Astrocyte (in vitro differentiated cells and primary cell): ENCODE measurements around the gene RPP30. TPM values are rescaled to one million over a fixed set of nuclear protein-coding genes. Genes with fewer than 3 reads are reported as not detected.
A peak's percentile ranks its signal among the peaks of the same experiment; 100 is the strongest.

ENCODE experiments used
- DNase-seq: peaks from one replicate; pipeline ENCODE4 v3.0.0-alpha.2; 2010; ENCODE audit warnings: low read depth
- FAIRE-seq: peaks from 2 replicates; lab custom pipeline; 2011; peaks lifted over from hg19 to GRCh38; lab: Jason Lieb, UNC
- H2AFZ ChIP-seq: 2 replicates; pipeline ENCODE4 v1.6.0; 2012; ENCODE audit warnings: low read depth, low read length, inconsistent platforms
- H3K27ac ChIP-seq: 2 replicates; pipeline ENCODE4 v1.5.1; 2011; ENCODE audit warnings: low read depth, low read length, inconsistent platforms
- H3K27me3 ChIP-seq: 2 replicates; pipeline ENCODE4 v1.6.0; 2011; ENCODE audit warnings: low read length, inconsistent platforms; ENCODE audit not compliant: insufficient read depth
- H3K36me3 ChIP-seq: 2 replicates; pipeline ENCODE4 v1.5.1; 2011; ENCODE audit warnings: low read length, inconsistent platforms; ENCODE audit not compliant: insufficient read depth
- H3K4me1 ChIP-seq: 2 replicates; pipeline ENCODE4 v1.5.1; 2011; ENCODE audit warnings: low read length, inconsistent platforms; ENCODE audit not compliant: insufficient read depth
- H3K4me2 ChIP-seq: 2 replicates; pipeline ENCODE4 v1.6.0; 2012; ENCODE audit warnings: low read length, inconsistent platforms
- H3K4me3 ChIP-seq: 2 replicates; pipeline ENCODE4 v1.5.1; 2011; ENCODE audit warnings: low read depth, mild to moderate bottlenecking, low read length, inconsistent platforms; ENCODE audit not compliant: insufficient read depth
- H3K79me2 ChIP-seq: 2 replicates; pipeline ENCODE4 v1.6.0; 2012; ENCODE audit warnings: mild to moderate bottlenecking, low read length, inconsistent platforms; ENCODE audit not compliant: insufficient read depth
- H3K9ac ChIP-seq: 2 replicates; pipeline ENCODE4 v1.6.0; 2012; ENCODE audit warnings: mild to moderate bottlenecking, low read length, inconsistent platforms
- H3K9me3 ChIP-seq: 2 replicates; pipeline ENCODE4 v1.5.1; 2012; ENCODE audit warnings: low read depth, mild to moderate bottlenecking, low read length, inconsistent platforms; ENCODE audit not compliant: insufficient read depth
- H4K20me1 ChIP-seq: 2 replicates; pipeline ENCODE4 v1.6.0; 2012; ENCODE audit warnings: low read length, inconsistent platforms; ENCODE audit not compliant: insufficient read depth
- H3K27ac Mint-ChIP-seq: one replicate; pipeline ENCODE4 v1.8.0; 2021; ENCODE audit warnings: mild to moderate bottlenecking, mixed read lengths; ENCODE audit not compliant: unreplicated experiment
- H3K27me3 Mint-ChIP-seq: one replicate; pipeline ENCODE4 v1.8.0; 2021; ENCODE audit warnings: low read depth, mixed read lengths; ENCODE audit not compliant: unreplicated experiment
- H3K36me3 Mint-ChIP-seq: one replicate; pipeline ENCODE4 v1.8.0; 2021; ENCODE audit warnings: low read depth, mixed read lengths; ENCODE audit not compliant: unreplicated experiment
- H3K4me1 Mint-ChIP-seq: one replicate; pipeline ENCODE4 v1.8.0; 2021; ENCODE audit warnings: low read depth, mixed read lengths; ENCODE audit not compliant: unreplicated experiment
- H3K4me3 Mint-ChIP-seq: one replicate; pipeline ENCODE4 v1.8.0; 2021; ENCODE audit warnings: mild to moderate bottlenecking, moderate library complexity, mixed read lengths; ENCODE audit not compliant: unreplicated experiment
- H3K9me3 Mint-ChIP-seq: one replicate; pipeline ENCODE4 v1.8.0; 2021; ENCODE audit warnings: mild to moderate bottlenecking, mixed read lengths; ENCODE audit not compliant: unreplicated experiment
- EZH2 ChIP-seq: IDR thresholded peaks from 2 replicates; pipeline ENCODE4 v1.6.1; 2012; ENCODE audit warnings: mild to moderate bottlenecking, low read length, inconsistent platforms; ENCODE audit not compliant: insufficient read depth
- total RNA-seq: library from RNA; stranded (reverse); gene quantifications from 2 replicates; pipeline ENCODE4 v1.2.1, GENCODE V29; 2021
- TF ChIP-seq, protein P1 (sequence below): IDR thresholded peaks from 2 replicates; pipeline ENCODE4 v1.5.1; 2011; ENCODE audit warnings: low read depth, mild to moderate bottlenecking, inconsistent platforms, low read length, moderate library complexity; ENCODE audit not compliant: insufficient read depth

RPP30 gene
- total RNA-seq, 1 donor from 2014 or later: 32.0 TPM

GRCh38 chr10:90930971-90931871 lies 59.4 kb downstream of the RPP30 start:
- no peaks in the 10 kb centered on the region for H3K79me2 ChIP-seq
- peaks cover 75% of the 10 kb centered on the region for H3K4me1 Mint-ChIP-seq
- H3K27ac Mint-ChIP-seq: peak overlapping the region; percentile 97
- peak overlapping the region; percentile 81 for H3K27ac ChIP-seq
- H3K36me3 Mint-ChIP-seq: no peaks in the 10 kb centered on the region
- H3K36me3 ChIP-seq: no peaks in the 10 kb centered on the region
- H3K27me3 Mint-ChIP-seq: no peaks in the 10 kb centered on the region
- H3K9ac ChIP-seq: peak overlapping the region; percentile 66
- H3K9me3 Mint-ChIP-seq: no peaks in the 10 kb centered on the region
- no peaks in the 10 kb centered on the region for H3K27me3 ChIP-seq
- H3K4me1 ChIP-seq: peaks cover 37% of the 10 kb centered on the region
- no peak for TF ChIP-seq EZH2
- TF ChIP-seq, protein P1, sequence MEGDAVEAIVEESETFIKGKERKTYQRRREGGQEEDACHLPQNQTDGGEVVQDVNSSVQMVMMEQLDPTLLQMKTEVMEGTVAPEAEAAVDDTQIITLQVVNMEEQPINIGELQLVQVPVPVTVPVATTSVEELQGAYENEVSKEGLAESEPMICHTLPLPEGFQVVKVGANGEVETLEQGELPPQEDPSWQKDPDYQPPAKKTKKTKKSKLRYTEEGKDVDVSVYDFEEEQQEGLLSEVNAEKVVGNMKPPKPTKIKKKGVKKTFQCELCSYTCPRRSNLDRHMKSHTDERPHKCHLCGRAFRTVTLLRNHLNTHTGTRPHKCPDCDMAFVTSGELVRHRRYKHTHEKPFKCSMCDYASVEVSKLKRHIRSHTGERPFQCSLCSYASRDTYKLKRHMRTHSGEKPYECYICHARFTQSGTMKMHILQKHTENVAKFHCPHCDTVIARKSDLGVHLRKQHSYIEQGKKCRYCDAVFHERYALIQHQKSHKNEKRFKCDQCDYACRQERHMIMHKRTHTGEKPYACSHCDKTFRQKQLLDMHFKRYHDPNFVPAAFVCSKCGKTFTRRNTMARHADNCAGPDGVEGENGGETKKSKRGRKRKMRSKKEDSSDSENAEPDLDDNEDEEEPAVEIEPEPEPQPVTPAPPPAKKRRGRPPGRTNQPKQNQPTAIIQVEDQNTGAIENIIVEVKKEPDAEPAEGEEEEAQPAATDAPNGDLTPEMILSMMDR: no peak
- H3K4me2 ChIP-seq: peak overlapping the region; percentile 71
- H3K9me3 ChIP-seq: no peaks in the 10 kb centered on the region
- H2AFZ ChIP-seq: no peak overlapping the region
- DNase-seq: peak; percentile 98
- H3K4me3 ChIP-seq: peak overlapping the region; percentile 27
- H4K20me1 ChIP-seq: no peaks in the 10 kb centered on the region
- peak overlapping the region; percentile 55 for H3K4me3 Mint-ChIP-seq
- FAIRE-seq: peak; percentile 98

DNA sequence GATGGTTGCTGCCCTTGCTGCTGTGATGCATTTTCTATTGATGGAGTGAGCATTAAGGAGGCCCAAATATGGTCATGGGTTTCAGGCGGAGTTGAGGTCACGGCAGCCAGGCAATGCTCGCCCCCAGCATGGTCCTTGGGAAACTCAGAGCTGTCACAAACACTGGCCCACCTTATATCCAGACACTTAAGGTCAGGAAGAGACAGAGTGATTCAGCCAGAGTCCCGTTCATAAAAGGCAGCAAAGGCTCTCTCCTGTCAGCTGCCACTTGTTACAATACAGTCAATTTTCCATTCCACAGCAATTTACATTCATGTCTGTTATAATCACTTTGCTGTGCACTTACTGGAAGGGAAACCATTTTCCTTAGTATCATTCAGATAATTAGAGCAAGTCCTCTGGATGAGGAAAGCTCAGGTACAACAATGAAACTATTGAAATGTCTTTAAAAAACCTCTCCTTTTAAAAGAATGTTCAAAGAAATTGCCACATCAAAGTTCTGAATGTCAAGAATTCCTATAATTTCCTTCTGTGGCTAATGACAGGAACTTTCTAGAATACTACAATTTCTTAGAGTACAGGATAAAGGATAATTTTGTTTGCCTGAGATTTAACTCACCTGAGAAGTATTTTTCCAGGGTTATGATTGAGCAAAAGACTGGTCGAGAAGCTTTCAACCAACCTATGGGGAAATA lies 64.0 kb downstream of the RPP30 start:
- Histone ChIP-seq H3K4me1 (peaks cover 30% of the 10 kb centered on the region), H2AFZ (peak overlapping the region; percentile 54), H4K20me1 (no peaks in the 10 kb centered on the region), H3K36me3 (no peaks in the 10 kb centered on the region), H3K9me3 (no peaks in the 10 kb centered on the region), H3K4me3 (no peak overlapping the region), H3K27ac (peak overlapping the region; percentile 25), H3K9ac (no peak overlapping the region), H3K4me2 (peak overlapping the region; percentile 60), H3K79me2 (no peaks in the 10 kb centered on the region), H3K27me3 (no peaks in the 10 kb centered on the region)
- H3K27me3 Mint-ChIP-seq: no peaks in the 10 kb centered on the region
- FAIRE-seq (peak; percentile 17), DNase-seq (peak; percentile 41)
- no peaks in the 10 kb centered on the region for H3K9me3 Mint-ChIP-seq
- TF ChIP-seq EZH2: no peak
- TF ChIP-seq, protein P1: no peak
- peaks cover 2% of the 10 kb centered on the region for H3K36me3 Mint-ChIP-seq
- peak overlapping the region; percentile 99 for H3K27ac Mint-ChIP-seq
- H3K4me1 Mint-ChIP-seq: peaks cover 70% of the 10 kb centered on the region
- H3K4me3 Mint-ChIP-seq: peak overlapping the region; percentile 67
